ENCODE measurements around the gene NDUFA6.
"Not testable (repeated sequence)": the region's sequence is repeated elsewhere in the genome, so short reads cannot be mapped to it uniquely, and the experiment has no call there.

Gene NDUFA6

GRCh38 chr22:42138122-42138770, 47.7 kb upstream of the NDUFA6 start:
- Histone ChIP-seq H3K9me3 (ENCODE audit: low read length) (no peaks in the 10 kb centered on the region), H2AFZ (ENCODE audit: low read length) (no peak overlapping the region), H3K27me3 (ENCODE audit: insufficient read depth, low read length) (0 out of 2 replicates have a peak, but pooled peaks cover 4% of the 10 kb centered on the region), H3K79me2 (ENCODE audit: insufficient read depth, low read length) (no peaks in the 10 kb centered on the region), H3K27ac (ENCODE audit: low read depth, low read length, poor library complexity, severe bottlenecking) (no peak overlapping the region), H3K36me3 (ENCODE audit: insufficient read depth, low read length) (no peaks in the 10 kb centered on the region), H3K9me2 (ENCODE audit: low read depth, low read length) (no peaks in the 10 kb centered on the region), H4K20me1 (ENCODE audit: insufficient read depth, low read length) (no peaks in the 10 kb centered on the region), H3K9ac (ENCODE audit: low read length) (no peak overlapping the region), H3F3A (ENCODE audit: insufficient read depth, low read length) (no peaks in the 10 kb centered on the region), H3K4me3 (ENCODE audit: low read depth, low read length, poor library complexity, severe bottlenecking) (no peak overlapping the region), H3K4me1 (ENCODE audit: insufficient read depth, low read length, severe bottlenecking) (peaks cover 13% of the 10 kb centered on the region), H3K4me2 (ENCODE audit: low read length) (no peak overlapping the region)
- no peak for TF ChIP-seq CTCF (IDR thresholded peaks at IDR 0.05; ENCODE audit: low read length)
- no peak for TF ChIP-seq EZH2 (IDR thresholded peaks at IDR 0.05; ENCODE audit: borderline replicate concordance, low read length)

GRCh38 chr22:42135688-42136087, 45.1 kb upstream of the NDUFA6 start:
- not testable (repeated sequence) for H3K79me2 ChIP-seq (ENCODE audit: insufficient read depth, low read length); H3K4me2 ChIP-seq (ENCODE audit: low read length); H4K20me1 ChIP-seq (ENCODE audit: insufficient read depth, low read length); H3K27ac ChIP-seq (ENCODE audit: low read depth, low read length, poor library complexity, severe bottlenecking); H3K9me3 ChIP-seq (ENCODE audit: low read length); H3K9ac ChIP-seq (ENCODE audit: low read length); H3K9me2 ChIP-seq (ENCODE audit: low read depth, low read length); H3F3A ChIP-seq (ENCODE audit: insufficient read depth, low read length); H3K36me3 ChIP-seq (ENCODE audit: insufficient read depth, low read length); H3K4me3 ChIP-seq (ENCODE audit: low read depth, low read length, poor library complexity, severe bottlenecking); H3K27me3 ChIP-seq (ENCODE audit: insufficient read depth, low read length); H2AFZ ChIP-seq (ENCODE audit: low read length)
- H3K4me1 ChIP-seq (ENCODE audit: insufficient read depth, low read length, severe bottlenecking): peaks cover 13% of the 10 kb centered on the region

- Histone ChIP-seq H3K9me2 (ENCODE audit: low read depth, low read length) (no peaks in the 10 kb centered on the region), H3K27me3 (ENCODE audit: insufficient read depth, low read length) (0 out of 2 replicates have a peak, but pooled peaks cover 9% of the 10 kb centered on the region), H2AFZ (ENCODE audit: low read length) (no peak overlapping the region), H3K9me3 (ENCODE audit: low read length) (no peaks in the 10 kb centered on the region), H3F3A (ENCODE audit: insufficient read depth, low read length) (no peaks in the 10 kb centered on the region), H3K9ac (ENCODE audit: low read length) (no peak overlapping the region; the same call in 1 of the 2 replicates), H3K36me3 (ENCODE audit: insufficient read depth, low read length) (no peaks in the 10 kb centered on the region), H3K27ac (ENCODE audit: low read depth, low read length, poor library complexity, severe bottlenecking) (no peak overlapping the region), H3K4me2 (ENCODE audit: low read length) (peak overlapping the region; percentile 28; the same call in 1 of the 2 replicates), H3K79me2 (ENCODE audit: insufficient read depth, low read length) (no peaks in the 10 kb centered on the region), H4K20me1 (ENCODE audit: insufficient read depth, low read length) (no peaks in the 10 kb centered on the region), H3K4me3 (ENCODE audit: low read depth, low read length, poor library complexity, severe bottlenecking) (no peak overlapping the region), H3K4me1 (ENCODE audit: insufficient read depth, low read length, severe bottlenecking) (peaks cover 13% of the 10 kb centered on the region)
- TF ChIP-seq CTCF (IDR thresholded peaks at IDR 0.05; ENCODE audit: low read length): no peak
Measured at GRCh38 chr22:42134100-42135020, 43.8 kb upstream of the NDUFA6 start.

Measured in OCI-LY1 (cell line).